ENCODE results near the gene PCNA.
"Not testable (repeated sequence)": the region's sequence is repeated elsewhere in the genome, so short reads cannot be mapped to it uniquely, and the experiment has no call there.

The PCNA gene

DNA sequence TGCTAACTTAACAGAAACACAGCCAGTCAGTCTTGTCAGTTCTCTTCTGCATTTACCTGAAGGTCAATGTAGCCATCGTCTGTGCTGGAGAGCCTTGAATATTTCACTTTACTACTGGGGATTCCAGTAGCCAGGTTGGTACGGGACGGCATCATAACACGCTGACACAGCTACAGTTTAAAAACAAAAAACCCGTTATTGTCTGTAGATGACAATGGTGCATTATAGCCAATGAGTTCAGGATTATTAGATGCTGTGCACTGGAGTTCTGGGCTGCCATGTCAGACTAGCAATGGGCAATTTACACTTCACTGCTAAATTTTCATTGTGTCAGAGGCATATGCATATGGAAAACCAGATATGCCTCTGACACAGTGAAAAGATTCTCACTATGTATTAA lies 10.5 kb downstream of the PCNA start:
- in situ Hi-C loops (cut with MboI; ENCODE audit: low pct_unique_long_range_greater_than_20kb, low sequenced_read_pairs), result no loop called here
- DNase-seq, result no peak

- in situ Hi-C loops (cut with MboI; ENCODE audit: low pct_unique_long_range_greater_than_20kb, low sequenced_read_pairs), result no loop called here
- no peak for DNase-seq
These were observed 15.3 kb downstream of the PCNA start for GRCh38 chr20:5104479-5104878.

DNA sequence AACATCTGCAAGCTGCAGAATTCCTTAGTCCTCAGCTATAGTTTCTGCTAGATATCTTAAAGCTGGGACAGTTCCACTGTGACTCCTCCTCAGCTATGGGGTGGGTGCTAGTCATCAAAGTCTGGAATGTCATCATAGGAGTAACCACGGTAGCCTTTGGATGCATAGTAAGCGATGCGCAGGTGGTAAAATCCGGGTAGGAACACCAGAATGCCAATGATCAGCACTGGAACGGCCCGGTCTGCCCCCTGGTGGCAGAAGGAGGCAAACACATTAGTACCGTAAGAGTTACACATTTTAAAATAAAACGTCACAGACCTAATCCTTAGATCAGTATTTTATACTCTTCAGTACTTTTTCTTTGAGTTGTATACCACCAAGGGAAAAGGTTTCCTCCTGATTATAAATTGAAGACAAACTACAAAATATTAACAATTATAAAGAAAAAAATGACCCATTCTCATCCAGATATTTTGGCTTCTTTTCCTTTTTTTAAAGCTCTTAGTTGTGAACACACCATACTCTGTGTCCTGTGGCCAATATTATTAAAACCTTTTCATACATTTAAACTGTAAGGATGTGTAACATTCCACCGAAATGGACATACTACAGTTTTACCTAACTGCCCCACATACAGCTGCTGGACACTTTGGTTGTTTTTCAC lies 18.9 kb downstream of the PCNA start:
- in situ Hi-C loops (cut with MboI; ENCODE audit: low pct_unique_long_range_greater_than_20kb, low sequenced_read_pairs), result no loop called here
- peak; percentile 59 for DNase-seq

DNA sequence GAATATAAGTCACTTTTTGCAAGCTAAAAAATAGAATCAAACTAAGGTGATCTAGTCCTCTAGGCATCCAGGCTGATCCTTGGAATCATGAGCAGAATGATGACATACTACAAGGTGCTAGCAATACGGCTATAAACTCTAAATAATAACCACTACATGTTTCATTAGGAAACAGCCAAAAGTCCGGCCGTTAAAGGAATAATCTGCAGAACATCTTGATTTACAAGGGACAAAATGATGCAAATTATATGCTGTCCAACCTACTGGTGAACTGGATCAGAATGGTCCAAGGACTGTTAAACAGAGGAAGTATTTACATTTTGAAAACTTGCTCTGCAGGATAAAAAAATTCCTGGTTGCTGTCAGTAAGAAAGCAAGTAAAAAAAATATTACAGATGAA lies 19.8 kb downstream of the PCNA start:
- in situ Hi-C loops (cut with MboI; ENCODE audit: low pct_unique_long_range_greater_than_20kb, low sequenced_read_pairs); DNase-seq: not testable (repeated sequence)

- DNase-seq; in situ Hi-C loops (cut with MboI; ENCODE audit: low pct_unique_long_range_greater_than_20kb, low sequenced_read_pairs): not testable (repeated sequence)
These were observed 20.7 kb downstream of the PCNA start for GRCh38 chr20:5099009-5099408.

GRCh38 chr20:5096463-5096862 lies 23.3 kb downstream of the PCNA start:
- in situ Hi-C loops (cut with MboI; ENCODE audit: low pct_unique_long_range_greater_than_20kb, low sequenced_read_pairs), result no loop called here

GRCh38 chr20:5095931-5096330 lies 23.8 kb downstream of the PCNA start:
- DNase-seq, result no peak
- in situ Hi-C loops (cut with MboI; ENCODE audit: low pct_unique_long_range_greater_than_20kb, low sequenced_read_pairs), result no loop called here

More at GRCh38 chr20:5096463-5096862, 23.3 kb downstream of the PCNA start:
- no peak for DNase-seq

GRCh38 chr20:5095454-5095853 lies 24.3 kb downstream of the PCNA start:
- in situ Hi-C loops (cut with MboI; ENCODE audit: low pct_unique_long_range_greater_than_20kb, low sequenced_read_pairs), result no loop called here
- no peak for DNase-seq

DNA sequence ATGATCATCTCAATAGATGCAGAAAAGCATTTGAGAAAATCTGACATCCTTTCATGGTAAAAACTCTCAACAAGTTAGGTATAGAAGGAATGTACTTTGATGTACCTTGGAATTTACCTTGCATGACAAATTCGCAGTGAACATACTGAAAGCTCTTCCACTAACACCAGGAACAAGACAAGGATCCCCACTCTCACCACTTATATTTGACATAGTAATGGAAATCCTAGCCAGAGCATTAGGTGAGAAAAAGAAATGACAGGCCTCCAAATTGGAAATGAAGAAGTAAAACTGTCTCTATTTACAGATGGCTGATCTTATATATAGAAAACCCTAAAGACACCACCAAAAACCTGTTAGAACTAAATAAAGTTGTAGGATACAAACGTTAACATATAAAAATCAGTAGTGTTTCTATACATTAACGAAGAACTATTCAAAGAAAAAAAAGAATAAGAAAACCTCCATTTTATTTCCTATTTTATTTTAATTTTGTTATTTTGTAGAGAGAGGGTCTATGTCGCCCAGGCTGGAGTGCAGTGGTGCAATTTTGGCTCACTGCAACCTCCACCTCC lies 26.9 kb downstream of the PCNA start:
- in situ Hi-C loops (cut with MboI; ENCODE audit: low pct_unique_long_range_greater_than_20kb, low sequenced_read_pairs), result no loop called here
- DNase-seq, result no peak

DNA sequence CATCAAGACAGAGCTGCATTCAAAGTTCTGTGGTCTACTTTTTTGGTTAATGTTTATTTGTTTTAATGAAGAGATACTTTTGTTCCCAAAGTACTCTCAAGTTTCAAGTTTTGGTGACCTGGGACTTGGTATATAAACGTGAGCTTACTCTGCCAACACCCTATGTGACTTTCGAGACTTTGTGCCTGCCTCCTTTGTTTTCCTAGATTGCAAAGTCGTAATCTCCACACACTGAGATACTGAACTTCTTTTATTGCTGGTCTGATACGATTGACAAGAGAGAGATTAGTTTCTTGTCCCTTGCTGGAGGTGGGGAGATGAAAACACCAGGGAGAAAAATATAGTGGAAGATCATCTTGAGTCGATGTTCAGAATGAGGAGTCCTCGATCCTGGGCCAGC lies 27.9 kb downstream of the PCNA start:
- no peak for DNase-seq
- in situ Hi-C loops (cut with MboI; ENCODE audit: low pct_unique_long_range_greater_than_20kb, low sequenced_read_pairs), result no loop called here

DNA sequence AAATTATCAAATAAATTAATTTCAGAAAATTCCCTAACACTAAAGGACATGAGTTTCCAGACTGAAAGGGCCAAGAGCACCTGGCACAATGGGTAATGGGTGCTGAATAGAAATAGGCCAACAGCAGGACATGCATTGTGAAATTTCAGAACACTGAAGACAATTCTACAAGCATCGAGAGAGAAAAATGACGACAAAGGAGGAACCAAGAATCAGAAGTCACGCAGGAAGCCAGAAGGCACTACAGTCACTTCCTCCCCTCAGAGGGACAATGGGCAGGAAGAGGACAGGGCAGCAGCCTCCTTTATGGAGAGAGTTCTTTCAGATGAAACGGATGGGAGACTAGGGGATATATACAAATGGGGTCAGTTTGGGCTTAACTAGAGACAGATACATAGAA lies 29.6 kb downstream of the PCNA start:
- DNase-seq, result peak; percentile 77
- in situ Hi-C loops (cut with MboI; ENCODE audit: low pct_unique_long_range_greater_than_20kb, low sequenced_read_pairs), result no loop called here

GRCh38 chr20:5088688-5089087 lies 31.1 kb downstream of the PCNA start:
- no peak for DNase-seq
- in situ Hi-C loops (cut with MboI; ENCODE audit: low pct_unique_long_range_greater_than_20kb, low sequenced_read_pairs), result no loop called here

GRCh38 chr20:5085380-5085779 lies 34.4 kb downstream of the PCNA start:
- in situ Hi-C loops (cut with MboI; ENCODE audit: low pct_unique_long_range_greater_than_20kb, low sequenced_read_pairs), result no loop called here
- peak; percentile 81 for DNase-seq

DNA sequence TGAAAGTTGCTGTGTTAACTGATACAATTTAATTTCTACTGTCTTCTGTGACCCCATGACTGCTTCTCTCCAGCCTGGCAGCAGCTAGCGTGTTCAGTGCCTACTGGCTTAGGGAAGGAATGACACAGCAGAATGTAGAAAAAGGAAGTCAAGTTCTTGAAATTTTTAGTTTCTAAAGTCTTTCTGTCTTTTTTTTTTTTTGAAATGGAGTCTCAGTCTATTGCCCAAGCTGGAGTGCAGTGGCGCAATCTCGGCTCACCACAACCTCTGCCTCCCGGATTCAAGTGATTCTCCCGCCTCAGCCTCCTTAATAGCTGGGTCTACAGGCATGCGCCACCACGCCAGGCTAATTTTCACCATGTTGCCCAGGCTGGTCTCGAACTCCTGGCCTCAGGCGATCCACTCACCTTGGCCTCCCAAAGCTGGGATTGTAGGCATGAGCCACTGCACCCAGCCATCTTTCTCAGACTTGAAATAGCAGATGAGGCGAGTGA lies 39.3 kb downstream of the PCNA start:
- in situ Hi-C loops (cut with MboI; ENCODE audit: low pct_unique_long_range_greater_than_20kb, low sequenced_read_pairs), result no loop called here
- DNase-seq, result peak; percentile 93

DNA sequence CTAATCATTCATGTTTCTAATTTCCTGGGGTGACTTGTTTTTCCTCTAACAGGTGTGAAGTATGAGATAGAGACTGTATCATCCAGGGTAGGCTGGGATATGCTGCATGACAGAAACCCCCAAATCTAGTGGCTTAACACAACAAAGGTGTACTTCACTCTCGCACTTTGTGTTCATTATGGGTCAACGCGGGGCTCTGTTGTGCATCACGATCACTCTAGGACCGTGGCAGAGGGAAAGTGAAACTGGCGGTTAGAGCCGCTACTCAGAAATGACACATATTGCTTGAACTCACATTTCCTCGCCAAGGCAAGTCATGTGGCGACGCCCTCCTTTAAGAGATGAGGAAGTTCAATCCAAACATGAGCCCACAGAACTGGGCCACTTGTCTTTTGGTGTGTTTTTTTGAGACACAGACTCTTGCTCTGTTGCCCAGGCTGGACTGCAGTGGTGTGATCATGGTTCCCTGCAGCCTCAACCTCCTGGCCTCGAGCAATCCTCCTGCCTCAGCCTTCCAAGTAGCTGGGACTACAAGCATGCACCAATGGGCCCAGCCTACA lies 41.3 kb downstream of the PCNA start:
- DNase-seq, result peak; percentile 92
- in situ Hi-C loops (cut with MboI; ENCODE audit: low pct_unique_long_range_greater_than_20kb, low sequenced_read_pairs), result no loop called here

GRCh38 chr20:5077761-5078387 lies 41.9 kb downstream of the PCNA start:
- in situ Hi-C loops (cut with MboI; ENCODE audit: low pct_unique_long_range_greater_than_20kb, low sequenced_read_pairs), result no loop called here
- DNase-seq, result no peak

GRCh38 chr20:5076913-5077312 lies 42.8 kb downstream of the PCNA start:
- DNase-seq; in situ Hi-C loops (cut with MboI; ENCODE audit: low pct_unique_long_range_greater_than_20kb, low sequenced_read_pairs): not testable (repeated sequence)

GRCh38 chr20:5074232-5074674 lies 45.5 kb downstream of the PCNA start:
- in situ Hi-C loops (cut with MboI; ENCODE audit: low pct_unique_long_range_greater_than_20kb, low sequenced_read_pairs), result no loop called here
- no peak for DNase-seq

- peak; percentile 69 for DNase-seq
- in situ Hi-C loops (cut with MboI; ENCODE audit: low pct_unique_long_range_greater_than_20kb, low sequenced_read_pairs), result no loop called here
These were observed 46.0 kb downstream of the PCNA start for GRCh38 chr20:5073660-5074231.
